Stimulated activated CD8-positive, alpha-beta memory T cell treated with anti-CD3 and anti-CD28 coated beads, Interleukin-15, amount 100 ng/mL, for 24 hours (primary cell): ENCODE results near the gene UCP1.

Experiments used
- DNase-seq: peaks from one replicate; pipeline ENCODE4 v3.0.0-alpha.2; 2020; ENCODE audit warnings: low read depth

Gene UCP1, protein sequence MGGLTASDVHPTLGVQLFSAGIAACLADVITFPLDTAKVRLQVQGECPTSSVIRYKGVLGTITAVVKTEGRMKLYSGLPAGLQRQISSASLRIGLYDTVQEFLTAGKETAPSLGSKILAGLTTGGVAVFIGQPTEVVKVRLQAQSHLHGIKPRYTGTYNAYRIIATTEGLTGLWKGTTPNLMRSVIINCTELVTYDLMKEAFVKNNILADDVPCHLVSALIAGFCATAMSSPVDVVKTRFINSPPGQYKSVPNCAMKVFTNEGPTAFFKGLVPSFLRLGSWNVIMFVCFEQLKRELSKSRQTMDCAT

DNA sequence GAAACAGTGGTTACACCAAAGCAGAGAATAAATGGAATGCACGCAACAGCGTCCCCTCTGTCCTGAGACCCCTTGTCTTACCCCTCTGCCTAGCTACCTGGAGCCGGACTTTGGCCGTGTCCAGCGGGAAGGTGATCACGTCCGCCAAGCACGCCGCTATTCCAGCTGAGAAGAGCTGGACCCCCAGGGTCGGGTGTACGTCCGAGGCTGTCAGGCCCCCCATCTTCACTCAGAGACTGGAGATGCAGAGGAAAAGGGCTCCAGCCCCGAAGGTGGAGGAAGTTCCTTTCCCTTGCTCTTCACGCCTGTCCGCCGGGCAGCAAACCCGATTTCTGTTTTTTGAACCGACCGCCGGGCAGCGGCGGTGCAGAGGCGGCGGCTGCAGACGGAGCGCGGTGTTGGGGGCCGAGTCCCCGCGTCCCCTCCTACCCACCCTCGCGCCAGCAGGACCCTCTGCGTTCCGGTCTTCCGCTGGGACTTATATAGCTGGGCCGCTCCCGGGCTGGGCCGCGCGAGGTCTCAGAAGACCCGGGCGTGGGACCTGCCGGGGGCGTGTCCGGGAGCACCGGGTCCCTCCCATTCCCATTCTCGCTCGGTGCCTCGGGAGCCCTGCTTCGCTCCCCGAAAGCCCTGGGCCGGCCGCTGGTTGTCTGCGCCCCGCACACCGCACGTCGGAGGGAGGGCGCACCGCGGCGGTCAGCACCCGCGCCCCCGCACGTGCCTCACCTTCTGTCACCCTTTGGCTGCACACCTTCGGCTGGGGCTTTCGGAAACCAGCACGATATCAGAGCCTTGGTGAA, at the start of gene UCP1:
Gene UCP1 (minus strand): TSS at position 455 of the 800 bp plus-strand sequence. CDS start 232 bp downstream, at position 223.
- DNase-seq: no peak

DNA sequence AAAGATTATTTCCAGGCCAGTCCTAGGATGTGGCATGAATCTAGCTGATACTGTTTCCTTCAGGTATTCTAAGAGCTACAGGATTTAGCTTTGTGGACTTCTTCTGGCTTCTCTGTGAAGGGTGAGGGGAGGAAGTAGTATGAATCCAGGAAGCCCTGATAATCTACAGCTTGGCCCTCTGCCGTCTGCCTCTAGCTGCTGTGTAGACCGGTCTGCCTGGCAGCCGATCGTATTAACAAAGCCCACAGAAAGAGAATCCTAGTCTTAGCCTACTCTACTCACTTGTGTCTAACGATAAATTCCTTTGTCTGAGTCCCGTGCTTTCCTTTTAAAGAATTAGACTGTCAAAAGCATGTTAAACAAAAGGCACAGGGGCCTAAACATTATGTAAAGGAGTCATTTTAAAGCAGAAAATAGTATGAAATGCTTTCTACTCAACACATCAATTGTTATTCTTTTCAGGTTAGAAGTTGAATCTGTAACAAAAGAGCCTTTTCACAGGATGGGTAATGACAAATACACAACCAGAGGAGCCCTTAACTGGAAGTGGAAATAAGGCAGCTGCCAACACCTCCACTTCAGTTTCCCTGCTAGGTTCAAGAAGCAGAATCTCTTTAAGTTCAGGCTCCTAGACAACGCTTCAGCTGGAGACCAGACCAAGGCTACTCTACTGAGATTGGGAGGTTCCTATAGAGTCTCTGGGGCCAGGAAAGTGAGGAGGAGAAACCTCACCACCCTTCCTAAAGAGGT, 48.9 kb upstream of the UCP1 start:
- DNase-seq: no peak

DNA sequence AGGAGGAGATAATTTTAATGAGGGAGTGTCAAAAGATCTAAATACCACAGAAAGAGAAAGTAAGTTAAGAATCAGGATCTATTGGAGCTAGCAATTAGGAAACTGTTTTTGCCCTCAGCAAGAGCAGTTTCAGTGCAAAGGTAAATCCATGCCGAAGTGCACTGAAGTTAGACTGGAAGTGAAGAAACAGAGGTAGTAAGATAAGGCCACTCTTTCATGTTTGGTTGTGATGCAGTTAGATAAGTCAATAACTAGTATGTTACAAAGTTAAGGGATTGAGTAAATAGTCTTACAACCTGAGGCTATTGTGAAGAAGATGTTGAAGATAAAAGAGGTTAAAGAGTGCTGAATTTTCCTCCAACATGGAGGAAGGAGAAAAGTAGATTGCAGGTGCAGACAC, 46.7 kb upstream of the UCP1 start:
- no peak for DNase-seq

DNA sequence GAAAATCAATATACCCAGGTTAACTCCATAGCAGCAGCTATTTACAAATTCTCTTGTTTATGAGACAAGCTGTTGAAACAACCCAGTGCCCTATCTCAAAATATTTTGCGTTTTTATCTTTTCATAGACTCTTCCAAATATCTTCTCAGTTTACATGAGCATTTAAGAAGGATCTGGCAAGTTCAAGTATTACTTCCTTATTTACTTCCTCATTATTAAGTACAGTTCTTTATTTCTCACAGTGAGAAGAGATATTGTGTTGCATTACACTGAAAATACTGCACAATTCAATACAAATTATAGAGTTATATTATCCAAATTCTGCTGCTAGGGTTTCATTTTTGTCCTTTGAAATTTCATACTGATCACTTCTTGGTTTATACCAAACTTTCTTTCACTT, 43.6 kb upstream of the UCP1 start:
- DNase-seq: no peak

DNA sequence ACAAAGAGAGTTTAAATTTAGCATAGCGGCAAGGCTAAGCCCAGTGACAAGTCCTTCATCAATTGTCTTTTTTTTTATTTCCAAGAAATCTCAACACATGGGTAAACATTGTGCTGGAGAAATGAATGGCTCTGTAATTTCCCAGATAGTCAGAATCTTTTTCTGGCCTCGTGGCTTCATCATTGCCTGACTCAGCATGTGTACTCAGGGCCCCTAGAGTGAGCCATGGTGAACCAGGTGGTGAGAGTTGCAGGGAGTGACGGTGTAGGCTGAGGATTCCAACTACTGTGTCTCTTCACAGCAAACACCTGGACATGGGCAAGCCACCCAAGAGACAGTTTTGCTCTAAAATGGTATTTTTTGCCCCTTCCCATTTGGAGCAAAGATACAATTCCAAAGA, 43.1 kb upstream of the UCP1 start:
- DNase-seq: no peak

DNA sequence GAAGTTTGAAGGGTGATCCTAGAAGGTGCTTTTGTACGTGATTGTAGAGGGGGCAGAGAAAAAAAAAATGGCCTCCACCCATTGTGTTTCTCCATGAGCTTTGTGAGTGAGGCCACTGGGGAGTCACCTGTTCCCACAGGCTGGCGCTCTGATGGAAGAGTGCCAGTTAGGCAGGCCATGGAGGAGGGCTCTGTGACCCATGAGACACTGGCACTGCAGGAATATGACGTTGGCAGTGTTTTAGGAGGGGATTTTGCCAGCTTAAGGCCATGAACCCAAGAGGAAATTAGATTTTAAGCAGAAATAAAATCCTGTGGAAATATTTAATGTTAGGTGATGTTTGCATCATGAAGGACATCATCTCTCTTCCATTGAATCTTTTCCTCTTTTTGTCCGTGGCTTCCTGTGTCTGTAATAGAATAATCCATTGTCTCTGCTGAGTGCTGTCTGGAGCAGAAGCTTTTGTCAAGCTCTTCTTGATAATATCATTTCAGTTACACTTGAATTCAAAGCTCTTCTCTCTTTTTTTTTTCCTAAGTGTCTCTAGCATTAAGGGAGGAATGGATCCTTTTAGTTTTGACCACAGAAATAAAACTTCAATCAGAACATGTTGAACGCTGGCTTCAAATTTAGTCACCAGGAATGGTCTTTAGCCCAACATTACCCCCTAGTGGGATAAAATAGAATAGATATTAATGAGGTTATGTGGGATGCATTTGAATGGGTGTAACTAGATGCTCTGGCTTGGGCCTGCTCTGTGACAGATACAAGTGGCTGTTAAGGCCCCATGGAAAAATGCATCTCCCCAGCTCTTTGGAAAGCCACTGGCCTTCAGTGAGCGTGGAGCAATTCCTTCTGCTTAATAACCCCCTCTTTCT, 41.0 kb upstream of the UCP1 start:
- no peak for DNase-seq

DNA sequence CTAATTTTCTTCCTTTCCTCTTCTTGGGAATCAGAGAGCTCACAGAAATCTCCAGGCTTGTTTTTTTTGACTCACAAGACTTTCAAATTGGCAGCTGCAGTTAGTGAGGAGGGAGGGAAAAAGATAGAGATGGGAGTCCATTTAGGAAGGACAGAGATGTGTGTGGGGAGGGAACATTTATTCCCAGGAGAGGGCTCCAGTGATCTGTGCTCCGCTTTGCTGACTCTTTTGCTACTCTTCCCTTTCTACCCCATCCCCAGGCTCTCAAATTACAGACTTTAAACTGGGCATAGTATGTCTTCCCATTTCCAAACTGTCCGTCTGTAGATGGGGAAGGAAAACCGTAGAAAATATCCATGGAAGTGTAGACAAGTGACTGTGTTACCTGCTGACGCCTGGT, 39.1 kb upstream of the UCP1 start:
- DNase-seq: no peak

DNA sequence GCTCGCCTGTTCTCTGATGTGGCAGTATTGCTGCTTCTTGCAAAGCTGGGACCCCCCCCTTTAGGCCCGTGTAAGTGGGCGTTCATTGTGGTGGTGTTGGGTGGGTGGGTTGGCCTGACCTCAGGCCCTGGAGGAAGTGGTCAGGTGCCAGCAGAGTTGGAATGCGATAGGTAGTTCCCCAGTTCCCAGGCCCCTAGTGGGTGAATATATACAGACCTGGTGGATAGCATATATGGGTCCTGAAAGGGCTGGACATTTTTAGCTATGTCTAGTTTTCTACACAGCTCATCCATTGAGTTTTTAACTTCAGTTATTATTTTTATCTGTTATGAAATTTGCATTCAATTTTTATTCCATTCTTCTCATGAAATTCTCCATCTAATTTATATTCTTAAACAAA, 35.8 kb upstream of the UCP1 start:
- no peak for DNase-seq

DNA sequence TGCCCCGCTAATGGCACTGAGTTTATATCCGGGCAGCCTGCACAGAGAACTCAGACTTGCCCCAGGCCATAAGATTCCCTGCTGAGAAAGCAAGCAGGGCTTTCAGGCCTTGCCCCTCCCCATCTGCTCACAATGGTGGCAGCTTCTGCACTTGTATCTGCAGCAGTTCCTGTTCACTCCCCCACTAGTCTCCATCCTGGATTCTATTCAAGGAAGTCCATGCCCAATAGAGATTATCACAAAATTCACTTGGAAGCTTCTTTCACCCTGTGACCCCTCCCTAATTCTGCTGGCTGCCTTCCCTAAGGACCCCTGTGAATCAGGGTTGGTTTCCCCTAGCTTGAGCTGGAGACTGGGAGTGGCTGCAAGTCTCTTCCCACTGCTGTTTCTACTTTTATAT, 34.5 kb upstream of the UCP1 start:
- no peak for DNase-seq

DNA sequence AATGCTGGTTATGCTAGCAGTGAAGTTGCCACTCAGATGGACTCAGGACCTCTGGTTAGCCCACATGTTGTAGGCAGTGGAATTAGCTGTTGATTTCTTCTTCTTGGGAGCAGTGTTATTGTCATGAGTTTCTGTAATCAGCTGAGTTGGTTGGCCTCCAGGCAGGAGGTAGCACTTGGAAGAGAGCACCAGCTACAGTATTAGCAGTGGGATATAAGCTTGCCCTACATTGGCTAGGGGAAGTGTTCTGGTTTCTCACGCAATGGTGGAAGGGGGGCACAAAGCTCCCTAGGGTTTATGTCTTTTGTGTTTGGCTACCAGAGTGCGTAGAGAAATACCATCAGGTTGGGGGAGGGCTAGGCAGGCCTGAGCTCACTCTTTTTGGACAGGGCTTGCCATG, 34.0 kb upstream of the UCP1 start:
- DNase-seq: no peak

DNA sequence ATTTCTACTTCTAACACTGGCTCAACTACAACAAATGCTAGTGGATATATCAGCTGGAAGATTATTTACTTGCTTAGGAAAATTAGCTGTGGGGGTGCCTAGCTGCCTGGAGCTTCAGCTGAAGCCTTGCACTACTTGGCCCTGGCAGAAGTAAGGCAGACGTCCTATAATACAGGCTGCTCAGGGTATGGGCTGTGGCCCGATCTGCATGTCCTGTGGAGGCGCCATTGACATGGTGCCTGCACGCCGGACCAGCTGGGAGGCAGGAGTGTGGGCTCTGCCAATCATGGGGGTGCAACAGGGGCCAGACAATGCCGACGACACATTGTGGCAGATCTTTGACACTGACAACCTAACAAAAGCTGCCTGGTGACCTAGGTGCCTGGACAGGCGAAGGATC, 31.6 kb upstream of the UCP1 start:
- no peak for DNase-seq

DNA sequence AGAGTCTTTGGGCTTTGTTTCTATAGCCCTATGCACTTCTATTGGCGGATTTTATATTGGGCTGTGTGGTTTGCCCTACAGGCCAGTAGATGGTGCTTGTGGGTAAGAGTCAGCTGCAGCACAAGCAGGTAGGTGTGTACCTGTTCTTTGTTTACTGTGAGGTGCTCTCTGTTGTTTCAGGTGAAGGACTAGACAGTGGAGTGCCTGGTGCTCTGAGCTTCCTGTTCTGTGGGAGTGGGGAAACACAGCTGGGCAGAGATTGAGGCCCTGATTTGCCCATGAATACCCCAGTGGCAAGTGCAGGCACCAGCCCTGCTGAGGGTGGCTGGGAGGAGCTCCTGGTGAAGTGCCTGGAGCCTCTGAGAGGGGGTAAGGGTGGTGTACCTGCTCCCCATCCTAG, 26.3 kb upstream of the UCP1 start:
- DNase-seq: no peak

DNA sequence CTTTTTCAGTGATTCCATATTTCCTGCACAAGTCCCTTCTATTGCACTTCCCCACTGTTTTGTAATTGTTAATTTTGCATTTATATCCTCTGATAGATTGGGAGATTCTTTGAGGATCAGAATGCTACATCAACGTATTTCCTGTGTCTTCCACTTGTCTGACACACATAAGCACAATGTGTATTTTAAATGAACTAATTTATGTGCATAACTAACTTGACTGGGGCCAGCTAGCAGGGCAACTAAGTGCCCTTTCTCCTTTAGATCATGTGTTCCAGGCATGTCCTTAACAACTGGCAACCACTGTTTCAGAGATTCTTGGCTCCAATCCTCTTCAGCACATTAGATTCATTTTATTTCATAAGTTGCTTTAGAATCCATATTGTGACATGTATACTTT, 15.7 kb upstream of the UCP1 start:
- no peak for DNase-seq

DNA sequence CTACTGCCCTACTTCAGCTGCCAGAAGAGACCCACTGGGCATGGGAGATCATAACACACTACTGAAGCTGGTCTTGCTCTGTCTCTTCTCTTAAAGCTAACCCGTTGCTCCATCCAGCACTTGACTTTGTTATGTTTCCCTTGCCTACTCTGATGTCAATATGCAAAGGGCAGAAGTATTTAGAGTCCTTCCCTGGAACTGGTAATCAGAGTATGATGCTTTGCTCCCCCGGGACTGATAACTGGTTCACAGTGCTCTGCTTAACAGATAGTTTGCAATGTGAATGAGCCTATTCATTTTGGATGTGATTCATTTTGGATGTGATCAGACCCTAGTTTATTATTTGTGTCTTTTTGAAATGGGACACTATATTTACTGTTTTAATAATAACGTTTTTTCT, 12.3 kb upstream of the UCP1 start:
- no peak for DNase-seq

DNA sequence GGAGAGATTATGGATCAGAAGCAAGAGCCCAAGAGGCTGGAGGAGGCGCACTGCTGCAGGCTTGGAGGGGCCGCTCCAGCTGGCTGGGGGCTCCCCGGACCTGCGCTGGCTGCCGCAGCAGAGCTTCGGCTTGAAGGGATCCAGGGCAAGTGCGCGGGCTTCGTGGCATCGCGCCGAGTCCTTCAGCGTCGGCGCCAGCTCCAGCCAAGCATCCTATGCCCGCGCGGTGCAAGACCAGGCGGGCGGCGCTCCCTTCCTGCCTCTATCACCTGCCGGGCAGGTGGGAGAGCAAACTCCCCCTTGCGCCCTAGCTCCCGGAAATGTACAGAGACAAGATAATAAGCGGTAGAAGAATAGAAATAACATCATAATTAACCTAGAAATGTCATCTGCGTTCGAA, 10.5 kb upstream of the UCP1 start:
- DNase-seq: no peak

DNA sequence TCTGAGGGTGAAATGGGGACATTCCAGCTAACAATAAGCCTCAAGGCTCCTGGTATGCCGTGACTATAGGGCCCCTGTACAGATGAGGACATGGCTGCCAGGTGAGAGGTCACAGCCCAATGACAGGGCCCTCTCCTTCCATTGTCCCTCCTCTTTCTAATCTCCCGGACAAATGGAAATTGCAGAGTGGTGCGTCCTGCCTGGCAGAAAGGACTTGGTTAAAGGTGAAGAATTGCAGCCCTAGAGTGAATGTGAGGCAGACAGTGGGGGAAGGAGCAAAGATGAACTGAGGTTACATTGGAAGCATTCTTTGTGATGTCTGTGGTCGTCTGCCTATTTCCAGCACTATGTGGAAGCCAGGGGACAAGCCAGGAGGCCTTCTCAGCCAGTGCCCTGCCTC, 6.7 kb upstream of the UCP1 start:
- DNase-seq: no peak

DNA sequence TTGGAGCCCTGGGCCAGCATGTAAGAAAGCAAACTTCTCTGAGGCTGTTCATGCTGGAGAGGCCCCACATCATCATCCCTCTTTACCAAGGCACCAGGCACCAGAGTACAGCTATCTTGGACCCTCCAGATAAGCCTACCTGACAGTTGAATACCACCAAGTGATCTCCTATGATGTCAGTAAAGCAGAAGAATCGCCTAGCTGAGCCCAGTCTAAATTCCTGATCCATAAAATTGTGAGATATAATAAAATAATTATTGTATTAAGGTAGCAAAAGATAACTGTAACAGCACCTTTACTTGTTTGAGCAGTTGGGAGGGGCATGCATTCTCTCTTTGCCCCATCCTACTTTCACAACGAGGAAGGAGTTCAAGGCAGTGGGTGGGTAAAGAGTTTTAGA, 2.9 kb upstream of the UCP1 start:
- no peak for DNase-seq

DNA sequence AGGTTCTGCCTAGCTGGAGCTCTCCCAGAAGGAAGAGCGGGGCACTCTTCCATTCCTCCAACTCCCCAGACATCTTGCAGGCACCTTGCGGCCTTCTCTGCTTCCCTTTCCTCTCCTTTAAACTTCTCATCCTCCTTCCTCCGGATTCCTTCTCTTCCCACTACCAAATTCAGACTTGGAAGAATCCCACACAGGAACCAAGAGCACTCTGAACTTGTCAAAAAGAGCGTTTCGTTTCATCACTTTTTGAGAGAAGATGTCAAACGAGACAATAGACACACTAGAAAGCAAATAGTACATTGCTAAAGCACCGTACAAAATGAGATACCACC, 512 bp upstream of the UCP1 start:
- DNase-seq: no peak

DNA sequence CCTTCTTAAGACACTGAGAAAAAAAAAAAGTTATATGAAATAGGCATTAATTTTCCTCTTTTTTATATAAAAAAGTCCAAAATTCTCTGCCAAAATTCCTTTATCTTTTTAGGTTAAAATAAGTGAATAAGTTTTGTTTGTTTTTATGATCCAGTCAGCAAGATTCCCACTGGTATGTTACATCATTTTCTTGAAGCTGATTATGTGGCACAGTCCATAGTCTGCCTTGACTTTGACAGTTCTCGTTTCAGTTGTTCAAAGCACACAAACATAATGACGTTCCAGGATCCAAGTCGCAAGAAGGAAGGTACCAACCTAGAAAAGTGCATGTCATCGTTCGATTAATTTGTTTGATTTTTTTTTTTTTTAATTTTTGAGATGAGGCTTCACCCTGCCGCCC, 9.1 kb downstream of the UCP1 start:
- DNase-seq: no peak

DNA sequence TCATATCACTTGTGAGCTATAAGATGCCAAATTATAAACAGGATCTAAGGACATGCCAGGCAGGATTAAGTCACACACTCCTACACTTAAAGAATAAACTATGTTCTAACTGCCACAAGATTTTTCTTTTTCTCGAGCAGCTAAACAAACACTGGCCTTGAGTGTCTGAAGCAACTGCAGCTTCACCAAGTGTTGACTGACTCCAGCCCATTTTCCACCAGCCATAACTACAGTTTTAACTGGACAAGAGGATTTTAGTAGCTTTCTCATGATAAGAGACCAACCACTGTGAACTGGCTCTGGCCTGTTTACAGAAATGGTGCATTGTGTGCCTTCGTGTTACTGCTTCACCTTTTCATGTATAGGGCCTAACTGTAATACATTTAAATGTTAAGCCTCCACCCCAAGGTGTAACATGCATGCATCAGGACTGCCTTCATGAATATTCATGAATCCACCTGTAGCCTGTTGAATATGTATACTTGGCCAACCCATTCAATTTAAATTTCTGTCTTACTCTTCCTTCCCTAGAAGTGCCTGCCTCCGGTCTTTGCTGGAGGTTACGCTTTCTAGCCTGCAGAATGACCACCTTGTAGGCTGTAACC, 10.8 kb downstream of the UCP1 start:
- DNase-seq: no peak

DNA sequence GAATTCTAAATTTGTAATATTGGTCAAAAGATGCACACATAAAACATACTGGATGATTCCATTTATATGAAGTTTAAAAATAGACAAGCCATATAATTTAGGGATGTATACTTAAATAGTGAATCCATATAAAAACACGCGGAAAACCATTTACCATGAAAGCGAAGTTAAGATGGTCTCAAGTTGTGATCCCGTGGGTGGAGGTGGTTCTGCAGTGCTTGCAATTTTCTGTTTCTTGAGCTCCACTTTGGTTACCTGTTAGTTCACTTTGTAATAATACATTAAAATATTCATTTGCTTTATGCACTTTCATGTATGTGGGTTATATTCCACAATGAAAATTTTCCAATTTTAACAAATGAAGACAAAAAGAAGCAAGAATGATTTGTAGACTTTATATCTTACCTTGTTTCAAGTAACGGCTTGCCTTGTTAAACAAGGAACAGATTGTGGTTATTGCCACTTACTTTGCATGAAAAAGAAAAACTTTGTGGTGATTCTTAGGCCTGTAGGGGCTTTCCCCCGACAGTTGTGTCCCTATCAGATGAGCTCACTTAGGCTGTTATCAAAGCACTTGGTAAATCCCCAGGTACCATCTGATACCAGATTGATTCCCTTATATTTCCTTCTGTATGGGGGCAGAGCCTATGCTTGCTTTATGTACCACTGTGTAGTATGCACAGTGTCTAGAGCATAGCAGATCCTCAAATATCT, 12.2 kb downstream of the UCP1 start:
- DNase-seq: no peak
